HepG2 (cell line): ENCODE measurements around the gene WBP1. TPM values are rescaled to one million over a fixed set of nuclear protein-coding genes. Genes with fewer than 3 reads are reported as not detected.
A peak's percentile ranks its signal among the peaks of the same experiment; 100 is the strongest.

Experiments used
- CEBPB ChIP-seq: IDR thresholded peaks from 2 replicates; pipeline ENCODE4 v1.6.1; 2011; ENCODE audit warnings: low read depth, low read length, improper control_type of control experiment, borderline replicate concordance
- MEIS2 ChIP-seq: sonication (generic); formaldehyde crosslinking; IDR thresholded peaks from 2 replicates; pipeline ENCODE4 v1.9.0; 2021; ENCODE audit warnings: mild to moderate bottlenecking, missing genetic modification reagents
- NCOA1 ChIP-seq: sonication (generic); formaldehyde crosslinking; IDR thresholded peaks from 2 replicates; pipeline ENCODE4 v1.9.0; 2021; ENCODE audit warnings: missing genetic modification reagents
- NR2F1 ChIP-seq, 2 experiments: fragments of 450-650 bp in 1 of 2; formaldehyde crosslinking in 1 of 2; IDR thresholded peaks; 2 replicates each; pipeline versions ENCODE4 v1.5.0 to v1.6.1; 2016 to 2020; ENCODE audit warnings: mild to moderate bottlenecking in 1 of 2, missing compliant biosample characterization in 1 of 2, missing genetic modification reagents in 1 of 2, moderate library complexity in 1 of 2
- SIX1 ChIP-seq: sonication (generic); formaldehyde crosslinking; IDR thresholded peaks from 2 replicates; pipeline ENCODE4 v1.4.0; 2020; ENCODE audit warnings: missing genetic modification reagents, borderline replicate concordance
- SMARCE1 ChIP-seq: fragments of 450-650 bp; IDR thresholded peaks from 2 replicates; pipeline ENCODE4 v1.6.1; 2017; ENCODE audit warnings: borderline replicate concordance
- ZFP41 ChIP-seq: sonication (generic); formaldehyde crosslinking; IDR thresholded peaks from 2 replicates; pipeline ENCODE4 v1.4.0; 2020; ENCODE audit warnings: mild to moderate bottlenecking, missing genetic modification reagents, borderline replicate concordance
- ZIK1 ChIP-seq: sonication (generic); formaldehyde crosslinking; IDR thresholded peaks from 2 replicates; pipeline ENCODE4 v1.5.0; 2020; ENCODE audit warnings: mild to moderate bottlenecking, low read depth, missing genetic modification reagents, borderline replicate concordance
- ZNF432 ChIP-seq: sonication (generic); formaldehyde crosslinking; IDR thresholded peaks from 2 replicates; pipeline ENCODE4 v1.5.0; 2020; ENCODE audit warnings: missing genetic modification reagents, mild to moderate bottlenecking, borderline replicate concordance
- ZNF44 ChIP-seq: sonication (generic); formaldehyde crosslinking; IDR thresholded peaks from 2 replicates; pipeline ENCODE4 v1.5.1; 2020; ENCODE audit warnings: mild to moderate bottlenecking, missing genetic modification reagents
- ZNF468 ChIP-seq: sonication (generic); formaldehyde crosslinking; IDR thresholded peaks from 2 replicates; pipeline ENCODE4 v1.8.0; 2022; ENCODE audit warnings: mild to moderate bottlenecking, moderate library complexity, missing genetic modification reagents
- ZNF589 ChIP-seq: sonication (generic); formaldehyde crosslinking; conservative IDR thresholded peaks from 2 replicates; pipeline ENCODE4 v1.8.0; 2022; ENCODE audit warnings: mild to moderate bottlenecking, moderate library complexity, missing genetic modification reagents
- ZNF607 ChIP-seq: sonication (generic); formaldehyde crosslinking; IDR thresholded peaks from 2 replicates; pipeline ENCODE4 v1.5.1; 2020; ENCODE audit warnings: missing genetic modification reagents, mild to moderate bottlenecking, borderline replicate concordance
- ZNF777 ChIP-seq: sonication (generic); formaldehyde crosslinking; IDR thresholded peaks from 2 replicates; pipeline ENCODE4 v1.4.0; 2020; ENCODE audit warnings: missing genetic modification reagents
- ZSCAN22 ChIP-seq: sonication (generic); formaldehyde crosslinking; IDR thresholded peaks from 2 replicates; pipeline ENCODE4 v1.4.0; 2020; ENCODE audit warnings: mild to moderate bottlenecking, missing genetic modification reagents
- polyA plus RNA-seq, 8 experiments: library from polyadenylated mRNA; depleted of rRNA in 3 of 8; stranded (reverse) in 7 of 8; unstranded in 1 of 8; fragments of >200 nt; fragmentation: Illumina TruSeq in 4 of 8; extraction: Trizol in 4 of 8; gene quantifications; 2 replicates each; pipeline versions ENCODE4 v1.2.1 to v1.2.3, GENCODE V29; 2011 to 2016; ENCODE audit warnings: low read depth in 4 of 8, missing spikeins in 1 of 8, mixed read lengths in 1 of 8; ENCODE audit not compliant: insufficient read depth in 1 of 8
- total RNA-seq, 5 experiments: library from RNA; depleted of rRNA; stranded (reverse); fragments of >200 nt; fragmentation: Illumina TruSeq; extraction: Trizol; gene quantifications; 2 replicates each; pipeline ENCODE4 v1.2.3, GENCODE V29; 2016; ENCODE audit warnings: low read depth in 1 of 5
- TF ChIP-seq, protein P1 (sequence below): fragments of 450-650 bp; IDR thresholded peaks from 2 replicates; pipeline ENCODE4 v1.6.1; 2017; ENCODE audit warnings: mild to moderate bottlenecking
- TF ChIP-seq, protein P2 (sequence below): sonication (generic); formaldehyde crosslinking; IDR thresholded peaks from 2 replicates; pipeline ENCODE4 v1.4.0; 2020; ENCODE audit warnings: mild to moderate bottlenecking, low read depth, missing genetic modification reagents
- TF ChIP-seq, protein P3 (sequence below): sonication (generic); formaldehyde crosslinking; IDR thresholded peaks from 2 replicates; pipeline ENCODE4 v1.5.1; 2020; ENCODE audit warnings: mild to moderate bottlenecking, missing genetic modification reagents, moderate library complexity
- TF ChIP-seq, protein P4 (sequence below): sonication (generic); formaldehyde crosslinking; IDR thresholded peaks from 2 replicates; pipeline ENCODE4 v1.4.0; 2020; ENCODE audit warnings: mild to moderate bottlenecking, missing genetic modification reagents

The WBP1 gene
- total and polyA plus RNA-seq, 2 of the 13 experiments (the other 11 are each of a cell fraction or from before 2014, with no cell fraction given), result 38.8 to 85.7 TPM

DNA sequence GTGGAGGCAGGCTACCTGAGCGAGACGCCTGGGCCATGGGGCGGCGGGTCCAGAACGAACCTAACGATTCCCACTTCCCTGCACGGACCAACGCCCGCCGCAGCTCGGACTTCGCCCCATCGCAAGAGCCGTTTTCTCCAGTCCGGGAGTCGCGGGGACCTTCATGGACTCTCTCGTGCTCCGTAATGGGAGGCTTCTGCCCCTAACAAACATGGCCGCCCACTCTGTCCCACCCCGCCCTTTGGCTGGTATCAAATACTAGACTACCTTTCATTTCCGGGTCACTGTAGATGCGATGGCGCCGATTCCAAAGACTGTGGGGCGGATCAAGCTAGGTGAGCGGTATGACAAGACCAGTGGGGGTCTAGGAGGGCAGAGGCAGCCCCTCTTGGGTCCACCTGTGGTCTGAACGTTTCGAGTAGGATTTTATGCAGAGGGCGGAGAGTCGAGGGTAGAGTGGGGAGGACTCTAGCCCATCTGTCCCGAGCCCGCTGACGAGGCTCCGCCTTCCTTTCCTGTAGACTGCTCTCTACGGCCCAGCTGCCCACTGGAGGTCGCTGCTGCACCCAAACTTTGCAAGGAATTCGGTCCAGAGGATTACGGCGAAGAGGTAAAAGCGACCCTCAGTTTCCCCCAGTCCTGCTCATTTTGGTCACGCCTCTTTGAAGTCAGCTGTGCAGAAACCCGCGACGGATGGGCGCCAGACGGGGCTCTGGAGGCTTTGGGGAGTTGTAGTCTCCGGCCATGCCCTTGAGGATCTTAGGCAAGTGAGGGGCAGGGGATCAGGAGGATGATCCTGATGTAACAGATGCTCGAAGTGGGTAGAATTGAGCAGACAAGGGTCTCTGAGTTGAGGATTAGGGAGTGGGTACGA is 24.8 kb downstream of the WBP1 start, which contains the start of the genes CCDC142 and TTC31 (continued):
- TF ChIP-seq, protein P1, sequence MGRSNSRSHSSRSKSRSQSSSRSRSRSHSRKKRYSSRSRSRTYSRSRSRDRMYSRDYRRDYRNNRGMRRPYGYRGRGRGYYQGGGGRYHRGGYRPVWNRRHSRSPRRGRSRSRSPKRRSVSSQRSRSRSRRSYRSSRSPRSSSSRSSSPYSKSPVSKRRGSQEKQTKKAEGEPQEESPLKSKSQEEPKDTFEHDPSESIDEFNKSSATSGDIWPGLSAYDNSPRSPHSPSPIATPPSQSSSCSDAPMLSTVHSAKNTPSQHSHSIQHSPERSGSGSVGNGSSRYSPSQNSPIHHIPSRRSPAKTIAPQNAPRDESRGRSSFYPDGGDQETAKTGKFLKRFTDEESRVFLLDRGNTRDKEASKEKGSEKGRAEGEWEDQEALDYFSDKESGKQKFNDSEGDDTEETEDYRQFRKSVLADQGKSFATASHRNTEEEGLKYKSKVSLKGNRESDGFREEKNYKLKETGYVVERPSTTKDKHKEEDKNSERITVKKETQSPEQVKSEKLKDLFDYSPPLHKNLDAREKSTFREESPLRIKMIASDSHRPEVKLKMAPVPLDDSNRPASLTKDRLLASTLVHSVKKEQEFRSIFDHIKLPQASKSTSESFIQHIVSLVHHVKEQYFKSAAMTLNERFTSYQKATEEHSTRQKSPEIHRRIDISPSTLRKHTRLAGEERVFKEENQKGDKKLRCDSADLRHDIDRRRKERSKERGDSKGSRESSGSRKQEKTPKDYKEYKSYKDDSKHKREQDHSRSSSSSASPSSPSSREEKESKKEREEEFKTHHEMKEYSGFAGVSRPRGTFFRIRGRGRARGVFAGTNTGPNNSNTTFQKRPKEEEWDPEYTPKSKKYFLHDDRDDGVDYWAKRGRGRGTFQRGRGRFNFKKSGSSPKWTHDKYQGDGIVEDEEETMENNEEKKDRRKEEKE, result no peak
- TF ChIP-seq, protein P2, sequence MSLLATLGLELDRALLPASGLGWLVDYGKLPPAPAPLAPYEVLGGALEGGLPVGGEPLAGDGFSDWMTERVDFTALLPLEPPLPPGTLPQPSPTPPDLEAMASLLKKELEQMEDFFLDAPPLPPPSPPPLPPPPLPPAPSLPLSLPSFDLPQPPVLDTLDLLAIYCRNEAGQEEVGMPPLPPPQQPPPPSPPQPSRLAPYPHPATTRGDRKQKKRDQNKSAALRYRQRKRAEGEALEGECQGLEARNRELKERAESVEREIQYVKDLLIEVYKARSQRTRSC (CRISPR knock-in tag), result no peak
- TF ChIP-seq ZNF468 (CRISPR knock-in tag), result peak; percentile 7; the same call in 1 of the 2 replicates
- TF ChIP-seq ZSCAN22, result 0 out of 2 replicates have a peak, but pooled peaks have one; percentile 8
- peak; percentile 98 for TF ChIP-seq NCOA1 (CRISPR knock-in tag)
- TF ChIP-seq ZNF432 (CRISPR knock-in tag), result no peak
- peak; percentile 92 for TF ChIP-seq SIX1
- TF ChIP-seq, protein P3, sequence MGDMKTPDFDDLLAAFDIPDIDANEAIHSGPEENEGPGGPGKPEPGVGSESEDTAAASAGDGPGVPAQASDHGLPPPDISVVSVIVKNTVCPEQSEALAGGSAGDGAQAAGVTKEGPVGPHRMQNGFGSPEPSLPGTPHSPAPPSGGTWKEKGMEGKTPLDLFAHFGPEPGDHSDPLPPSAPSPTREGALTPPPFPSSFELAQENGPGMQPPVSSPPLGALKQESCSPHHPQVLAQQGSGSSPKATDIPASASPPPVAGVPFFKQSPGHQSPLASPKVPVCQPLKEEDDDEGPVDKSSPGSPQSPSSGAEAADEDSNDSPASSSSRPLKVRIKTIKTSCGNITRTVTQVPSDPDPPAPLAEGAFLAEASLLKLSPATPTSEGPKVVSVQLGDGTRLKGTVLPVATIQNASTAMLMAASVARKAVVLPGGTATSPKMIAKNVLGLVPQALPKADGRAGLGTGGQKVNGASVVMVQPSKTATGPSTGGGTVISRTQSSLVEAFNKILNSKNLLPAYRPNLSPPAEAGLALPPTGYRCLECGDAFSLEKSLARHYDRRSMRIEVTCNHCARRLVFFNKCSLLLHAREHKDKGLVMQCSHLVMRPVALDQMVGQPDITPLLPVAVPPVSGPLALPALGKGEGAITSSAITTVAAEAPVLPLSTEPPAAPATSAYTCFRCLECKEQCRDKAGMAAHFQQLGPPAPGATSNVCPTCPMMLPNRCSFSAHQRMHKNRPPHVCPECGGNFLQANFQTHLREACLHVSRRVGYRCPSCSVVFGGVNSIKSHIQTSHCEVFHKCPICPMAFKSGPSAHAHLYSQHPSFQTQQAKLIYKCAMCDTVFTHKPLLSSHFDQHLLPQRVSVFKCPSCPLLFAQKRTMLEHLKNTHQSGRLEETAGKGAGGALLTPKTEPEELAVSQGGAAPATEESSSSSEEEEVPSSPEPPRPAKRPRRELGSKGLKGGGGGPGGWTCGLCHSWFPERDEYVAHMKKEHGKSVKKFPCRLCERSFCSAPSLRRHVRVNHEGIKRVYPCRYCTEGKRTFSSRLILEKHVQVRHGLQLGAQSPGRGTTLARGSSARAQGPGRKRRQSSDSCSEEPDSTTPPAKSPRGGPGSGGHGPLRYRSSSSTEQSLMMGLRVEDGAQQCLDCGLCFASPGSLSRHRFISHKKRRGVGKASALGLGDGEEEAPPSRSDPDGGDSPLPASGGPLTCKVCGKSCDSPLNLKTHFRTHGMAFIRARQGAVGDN (CRISPR knock-in tag), result peak; percentile 78
- TF ChIP-seq NR2F1 (CRISPR knock-in tag; IDR thresholded peaks at IDR 0.05), result no peak
- TF ChIP-seq ZNF44 (CRISPR knock-in tag), result no peak; the same call in 1 of the 2 replicates
- no peak; the same call in 1 of the 2 replicates for TF ChIP-seq ZFP41 (CRISPR knock-in tag)
- TF ChIP-seq ZIK1 (CRISPR knock-in tag), result peak; percentile 84
- no peak for TF ChIP-seq SMARCE1
- no peak; the same call in 1 of the 2 replicates for TF ChIP-seq ZNF777 (CRISPR knock-in tag)
- peak; percentile 36; the same call in 1 of the 2 replicates for TF ChIP-seq ZNF607 (CRISPR knock-in tag)
- no peak for TF ChIP-seq CEBPB
- TF ChIP-seq MEIS2 (CRISPR knock-in tag), result peak; percentile 32; the same call in 1 of the 2 replicates
- TF ChIP-seq, protein P4, sequence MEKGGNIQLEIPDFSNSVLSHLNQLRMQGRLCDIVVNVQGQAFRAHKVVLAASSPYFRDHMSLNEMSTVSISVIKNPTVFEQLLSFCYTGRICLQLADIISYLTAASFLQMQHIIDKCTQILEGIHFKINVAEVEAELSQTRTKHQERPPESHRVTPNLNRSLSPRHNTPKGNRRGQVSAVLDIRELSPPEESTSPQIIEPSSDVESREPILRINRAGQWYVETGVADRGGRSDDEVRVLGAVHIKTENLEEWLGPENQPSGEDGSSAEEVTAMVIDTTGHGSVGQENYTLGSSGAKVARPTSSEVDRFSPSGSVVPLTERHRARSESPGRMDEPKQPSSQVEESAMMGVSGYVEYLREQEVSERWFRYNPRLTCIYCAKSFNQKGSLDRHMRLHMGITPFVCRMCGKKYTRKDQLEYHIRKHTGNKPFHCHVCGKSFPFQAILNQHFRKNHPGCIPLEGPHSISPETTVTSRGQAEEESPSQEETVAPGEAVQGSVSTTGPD, result 0 out of 2 replicates have a peak, but pooled peaks have one; percentile 5
- TF ChIP-seq ZNF589 (CRISPR knock-in tag), result peak; percentile 74; the same call in 1 of the 2 replicates
